DOHH2 (cell line): ENCODE data around the gene EHMT1.

Source experiments
- CTCF ChIP-seq: fragments of 200-600 bp; sonication (generic); IDR thresholded peaks from one replicate; pipeline ENCODE4 v1.5.1; 2014; ENCODE audit warnings: antibody characterized with exemption, mild to moderate bottlenecking, low read depth, low read length; ENCODE audit not compliant: poor library complexity, severe bottlenecking
- EZH2phosphoT487 ChIP-seq: fragments of 200-600 bp; sonication (generic); IDR thresholded peaks from 2 replicates; pipeline ENCODE4 v1.6.1; 2017; ENCODE audit warnings: borderline replicate concordance, mild to moderate bottlenecking, antibody characterized with exemption, low read length, moderate library complexity, mixed read lengths

DNA sequence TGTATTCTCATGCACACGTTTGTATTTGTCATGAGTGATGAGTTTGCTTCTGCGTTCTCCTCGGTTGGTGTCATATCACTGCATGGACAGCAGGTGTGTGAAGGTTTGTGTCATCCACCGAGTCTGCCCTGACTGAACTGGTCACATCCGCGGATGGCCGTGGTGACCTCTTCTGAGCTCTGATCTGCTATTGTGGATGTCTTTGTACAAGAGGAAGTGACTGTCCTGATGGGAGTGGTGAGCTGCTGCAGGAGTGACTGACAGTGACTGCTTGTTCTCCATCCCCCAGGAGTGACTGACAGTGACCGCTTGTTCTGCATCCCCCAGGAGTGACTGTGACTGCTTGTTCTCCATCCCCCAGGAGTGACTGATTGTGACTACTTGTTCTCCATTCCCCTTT lies 69.9 kb downstream of the EHMT1 start:
- TF ChIP-seq CTCF (no peak), EZH2phosphoT487 (no peak)
